ENCODE data around the gene VASH2.

DNA sequence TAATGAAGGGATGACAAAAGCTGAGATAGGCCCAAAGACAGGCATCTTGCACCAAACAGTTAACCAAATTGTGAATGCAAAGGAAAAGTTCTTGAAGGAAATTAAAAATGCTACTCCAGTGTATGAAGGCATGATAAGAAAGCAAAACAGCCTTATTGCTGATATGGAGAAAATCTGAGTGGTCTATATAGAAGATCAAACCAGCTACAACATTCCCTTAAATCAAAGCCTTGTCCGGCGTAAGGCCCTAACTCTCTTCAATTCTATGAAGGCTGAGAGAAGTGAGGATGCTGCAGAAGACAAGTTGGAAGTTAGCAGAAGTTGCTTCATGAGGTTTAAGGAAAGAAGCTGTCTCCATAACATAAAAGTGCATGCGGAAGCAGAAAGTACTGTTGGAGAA is 69.7 kb downstream of the VASH2 start:
- TF ChIP-seq EZH2 (IDR thresholded peaks at IDR 0.05; ENCODE audit: insufficient read depth, poor library complexity, severe bottlenecking) = no peak
- TF ChIP-seq EZH2phosphoT487 (IDR thresholded peaks at IDR 0.05; ENCODE audit: insufficient read depth, low read depth) = no peak

All from GM23248 (cell line).